Sigmoid colon (tissue), 7 donors: ENCODE measurements around the gene PRLR. TPM values are rescaled to one million over a fixed set of nuclear protein-coding genes. Genes with fewer than 3 reads are reported as not detected.

Experiments used
- DNase-seq: peaks from one replicate; pipeline ENCODE4 v3.0.0-alpha.2; 2019
- H3K27ac ChIP-seq, 4 donors: fragments of 200-600 bp; sonication (generic); one replicate each; pipeline ENCODE4 v1.5.1; 2016 to 2019; ENCODE audit warnings: mild to moderate bottlenecking in 1 of 4
- H3K27me3 ChIP-seq, 3 donors: fragments of 200-600 bp; sonication (generic); one replicate each; pipeline ENCODE4 v1.5.1; 2019; ENCODE audit warnings: mild to moderate bottlenecking in 1 of 3
- H3K36me3 ChIP-seq, 4 donors: fragments of 200-600 bp; sonication (generic); one replicate each; pipeline ENCODE4 v1.5.1; 2016 to 2019
- H3K4me1 ChIP-seq, 4 donors: fragments of 200-600 bp; sonication (generic); one replicate each; pipeline ENCODE4 v1.5.1; 2017 to 2019
- H3K4me3 ChIP-seq, 4 donors: fragments of 200-600 bp; sonication (generic); one replicate each; pipeline ENCODE4 v1.5.1; 2017 to 2019; ENCODE audit warnings: mild to moderate bottlenecking in 2 of 4, moderate library complexity in 1 of 4
- H3K9me3 ChIP-seq, 4 donors: fragments of 200-600 bp in 3 of 4; sonication (generic) in 3 of 4; one replicate each; pipeline versions ENCODE4 v1.5.1 to v1.6.1; 2013 to 2019
- CTCF ChIP-seq, 4 experiments: fragments of 450-650 bp in 3 of 4; fragments of 200-600 bp in 1 of 4; IDR thresholded peaks; one replicate each; pipeline ENCODE4 v1.5.1; 2016 to 2019; ENCODE audit warnings: antibody characterized with exemption in 4 of 4, mild to moderate bottlenecking in 3 of 4, moderate library complexity in 2 of 4
- EP300 ChIP-seq, 4 donors: sonication (generic); formaldehyde crosslinking; IDR thresholded peaks; one replicate each; pipeline ENCODE4 v1.6.1; 2017; ENCODE audit warnings: antibody characterized with exemption in 4 of 4
- POLR2A ChIP-seq, 2 donors: fragments of 450-650 bp; IDR thresholded peaks; one replicate each; pipeline ENCODE4 v1.6.1; 2016; ENCODE audit warnings: antibody characterized with exemption in 2 of 2, mild to moderate bottlenecking in 2 of 2, moderate library complexity in 2 of 2
- POLR2AphosphoS5 ChIP-seq, 4 donors: sonication (generic); formaldehyde crosslinking; IDR thresholded peaks; one replicate each; pipeline ENCODE4 v1.6.1; 2017; ENCODE audit warnings: antibody characterized with exemption in 4 of 4
- WGBS, 2 donors: extraction: QIAGEN DNeasy Blood & Tissue Kit; methylation state at CpG; one replicate each; pipeline ENCODE4 v1.1.7; 2013; 5-methylcytosine and 5-hydroxymethylcytosine counted together
- intact Hi-C: fragments of 100-400 bp; cut with DNase I; formaldehyde crosslinking; loops from one replicate; pipeline ENCODE4 v1.15.1; 2023
- polyA plus RNA-seq, 3 donors: library from polyadenylated mRNA; stranded (reverse); fragments of 200-250 nt; gene quantifications; one replicate each; pipeline ENCODE4 v1.2.3, GENCODE V29; 2013
- total RNA-seq, 4 donors: library from RNA; depleted of rRNA; stranded (reverse); fragments of >200 nt; gene quantifications; one replicate each; pipeline ENCODE4 v1.1.0, GENCODE V29; 2016
- donor health status: healthy with polysubstance abuse.
- donor health status: Bipolar disorder and iron deficiency.
- donor health status: healthy.

The PRLR gene
- total and polyA plus RNA-seq, 7 donors: 0.60 to 1.9 (median 0.95) TPM

- Histone ChIP-seq H3K27me3 (no peaks in the 10 kb centered on the region), H3K27ac (peak overlapping the region in 1 of 4 donors; percentile 15), H3K36me3 (no peaks in the 10 kb centered on the region), H3K4me3 (no peak overlapping the region), H3K9me3 (no peaks in the 10 kb centered on the region), H3K4me1 (peaks cover 0 to 7% (median 0%) of the 10 kb centered on the region in 4 donors)
- TF ChIP-seq POLR2AphosphoS5 (IDR thresholded peaks at IDR 0.05): no peak
- no peak for TF ChIP-seq POLR2A (IDR thresholded peaks at IDR 0.05)
- no peak for TF ChIP-seq EP300 (IDR thresholded peaks at IDR 0.05)
- DNase-seq: no peak
- 42 to 61% methylated on average over 7 of the region's 7 CpGs for WGBS, 2 donors
- intact Hi-C loops: no loop called here
These were observed 71.5 kb downstream of the PRLR start for GRCh38 chr5:35158622-35159369.

- H3K4me3 ChIP-seq: no peak overlapping the region
- intact Hi-C loops: no loop called here
- WGBS, 2 donors: 72 to 77% methylated on average over 3 of the region's 3 CpGs
- H3K4me1 ChIP-seq: peaks cover 0 to 7% (median 0%) of the 10 kb centered on the region in 4 donors
- H3K27me3 ChIP-seq: no peaks in the 10 kb centered on the region
- no peaks in the 10 kb centered on the region for H3K36me3 ChIP-seq
- no peaks in the 10 kb centered on the region for H3K9me3 ChIP-seq
- DNase-seq: no peak
- TF ChIP-seq CTCF (IDR thresholded peaks at IDR 0.05): no peak
- TF ChIP-seq EP300 (IDR thresholded peaks at IDR 0.05): no peak
- no peak for TF ChIP-seq POLR2A (IDR thresholded peaks at IDR 0.05)
- no peak for TF ChIP-seq POLR2AphosphoS5 (IDR thresholded peaks at IDR 0.05)
- H3K27ac ChIP-seq: no peak overlapping the region
These were observed 72.1 kb downstream of the PRLR start for GRCh38 chr5:35158204-35158603.

GRCh38 chr5:35153375-35153932 lies 76.8 kb downstream of the PRLR start:
- no peak for DNase-seq
- no peaks in the 10 kb centered on the region for H3K36me3 ChIP-seq
- 25 to 52% methylated on average over 2 of the region's 2 CpGs for WGBS, 2 donors
- H3K27me3 ChIP-seq: no peaks in the 10 kb centered on the region
- no peaks in the 10 kb centered on the region for H3K4me1 ChIP-seq
- H3K9me3 ChIP-seq: no peaks in the 10 kb centered on the region
- no peak overlapping the region for H3K27ac ChIP-seq
- H3K4me3 ChIP-seq: no peak overlapping the region
- TF ChIP-seq POLR2A (IDR thresholded peaks at IDR 0.05) (no peak), CTCF (IDR thresholded peaks at IDR 0.05) (no peak), EP300 (IDR thresholded peaks at IDR 0.05) (no peak), POLR2AphosphoS5 (IDR thresholded peaks at IDR 0.05) (no peak)
- intact Hi-C loops: no loop called here

GRCh38 chr5:35152733-35153132 lies 77.6 kb downstream of the PRLR start:
- WGBS, 2 donors: 23 to 64% methylated on average over 1 of the region's 1 CpG
- no peak for DNase-seq
- Histone ChIP-seq H3K27me3 (no peaks in the 10 kb centered on the region), H3K27ac (no peak overlapping the region), H3K9me3 (no peaks in the 10 kb centered on the region), H3K36me3 (no peaks in the 10 kb centered on the region), H3K4me3 (no peak overlapping the region), H3K4me1 (no peaks in the 10 kb centered on the region)
- TF ChIP-seq CTCF (IDR thresholded peaks at IDR 0.05) (no peak), EP300 (IDR thresholded peaks at IDR 0.05) (no peak), POLR2A (IDR thresholded peaks at IDR 0.05) (no peak), POLR2AphosphoS5 (IDR thresholded peaks at IDR 0.05) (no peak)
- intact Hi-C loops: no loop called here

- no peaks in the 10 kb centered on the region for H3K9me3 ChIP-seq
- WGBS, 2 donors: 61 to 84% methylated on average over 1 of the region's 1 CpG
- H3K27me3 ChIP-seq: no peaks in the 10 kb centered on the region
- no peak for TF ChIP-seq EP300 (IDR thresholded peaks at IDR 0.05)
- peak in 2 of 4 donors; percentile 54 to 56 for TF ChIP-seq POLR2AphosphoS5 (IDR thresholded peaks at IDR 0.05)
- H3K36me3 ChIP-seq: no peaks in the 10 kb centered on the region
- H3K4me1 ChIP-seq: no peaks in the 10 kb centered on the region
- no peak for DNase-seq
- no peak overlapping the region for H3K27ac ChIP-seq
- intact Hi-C loops: no loop called here
- no peak overlapping the region for H3K4me3 ChIP-seq
These were observed 79.0 kb downstream of the PRLR start for GRCh38 chr5:35151146-35151920.
